HFF-Myc (cell line): ENCODE results near the gene MRAP.

Experiments used
- DNase-seq: peaks from one replicate; pipeline ENCODE4 v3.0.0-alpha.2; 2011; ENCODE audit warnings: low read depth; ENCODE audit errors: extremely low read depth
- H3K4me3 ChIP-seq: replicated peaks from 2 replicates; pipeline ENCODE4 v1.5.1; 2011; ENCODE audit warnings: low read depth, mild to moderate bottlenecking, control low read depth, low read length
- CTCF ChIP-seq: IDR thresholded peaks from 2 replicates; pipeline ENCODE4 v1.5.1; 2012; ENCODE audit warnings: mild to moderate bottlenecking, low read depth, low read length, control low read depth; ENCODE audit errors: missing control alignments

Gene MRAP

GRCh38 chr21:32320059-32320458 is 21.4 kb downstream of the MRAP start:
- no peak for TF ChIP-seq CTCF
- H3K4me3 ChIP-seq, result no peak overlapping the region
- no peak for DNase-seq

GRCh38 chr21:32320726-32321125 is 22.1 kb downstream of the MRAP start:
- no peak overlapping the region for H3K4me3 ChIP-seq
- DNase-seq, result no peak
- no peak for TF ChIP-seq CTCF

- DNase-seq, result no peak
- no peak for TF ChIP-seq CTCF
- H3K4me3 ChIP-seq, result no peak overlapping the region
Measured at GRCh38 chr21:32321480-32321879, 22.8 kb downstream of the MRAP start.

- no peak for DNase-seq
- no peak overlapping the region for H3K4me3 ChIP-seq
- TF ChIP-seq CTCF, result no peak
Measured at GRCh38 chr21:32322103-32322502, 23.4 kb downstream of the MRAP start.

GRCh38 chr21:32322676-32323075 is 24.0 kb downstream of the MRAP start:
- DNase-seq, result no peak
- TF ChIP-seq CTCF, result no peak
- no peak overlapping the region for H3K4me3 ChIP-seq

- no peak for DNase-seq
- no peak for TF ChIP-seq CTCF
- H3K4me3 ChIP-seq, result no peak overlapping the region
Measured at GRCh38 chr21:32325706-32326105, 27.1 kb downstream of the MRAP start.

GRCh38 chr21:32328595-32328994 is 29.9 kb downstream of the MRAP start:
- no peak for DNase-seq
- TF ChIP-seq CTCF, result no peak
- no peak overlapping the region for H3K4me3 ChIP-seq
